Fibroblast of skin of back (primary cell): Measurements from ENCODE around the gene CDK6.

ENCODE experiments used
- DNase-seq: peaks from one replicate; pipeline ENCODE4 v3.0.0-alpha.2; 2013

The CDK6 gene

DNA sequence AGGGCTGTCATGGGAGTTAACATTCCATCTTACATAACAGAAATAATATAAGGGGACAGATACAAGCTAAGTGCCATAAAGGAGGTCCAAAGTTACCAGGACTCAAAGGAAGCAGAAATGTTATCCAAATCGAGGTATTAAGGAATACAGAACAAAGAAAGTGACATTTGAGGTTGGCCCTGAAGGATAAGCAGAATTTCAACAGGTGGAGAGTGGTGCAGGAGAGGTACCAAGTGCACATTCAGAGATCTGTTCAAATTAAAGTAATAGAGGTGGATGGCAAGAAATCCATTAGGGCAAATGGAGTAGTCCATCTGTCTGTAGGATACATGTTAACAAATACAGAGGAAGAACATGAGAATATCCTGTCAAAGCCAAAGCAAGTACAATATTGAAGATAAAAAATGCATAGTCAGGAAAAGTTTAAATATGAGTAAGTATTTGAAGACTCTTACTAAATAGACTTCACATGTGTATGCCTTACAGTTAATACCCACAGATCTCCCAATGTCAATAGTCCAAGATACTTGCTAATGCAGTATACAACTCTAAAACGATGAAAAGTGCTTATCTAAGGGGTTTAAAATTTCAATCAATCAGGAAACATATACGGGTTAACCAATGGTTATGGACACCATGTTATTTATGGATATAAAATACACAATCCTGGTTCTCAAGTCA lies 10.0 kb downstream of the CDK6 start:
- no peak for DNase-seq

DNA sequence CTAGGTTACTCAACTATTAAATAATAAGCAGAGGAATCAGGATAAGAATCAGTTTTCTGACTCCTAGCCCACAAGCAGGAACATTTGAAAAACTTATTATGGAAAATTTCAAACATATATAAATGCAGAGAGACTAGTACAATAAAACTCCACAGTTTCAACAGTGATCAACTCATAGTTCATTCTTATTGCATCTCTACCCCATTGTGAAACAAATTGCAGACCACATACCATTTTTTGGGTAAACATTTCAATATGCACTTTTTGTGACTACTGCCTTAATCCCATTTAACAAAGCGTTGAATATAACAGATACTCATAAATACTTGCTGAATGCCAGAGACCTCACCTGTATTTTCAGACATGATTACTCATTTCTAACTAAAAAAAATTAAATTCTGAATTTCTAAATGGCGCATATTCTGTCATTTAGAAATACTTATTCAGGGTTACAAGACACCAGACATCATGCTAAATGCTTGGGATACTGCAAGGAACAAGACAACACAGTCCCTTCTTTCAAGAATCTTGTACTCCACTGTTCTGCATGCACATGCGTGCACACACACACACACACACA lies 11.4 kb downstream of the CDK6 start:
- no peak for DNase-seq

DNA sequence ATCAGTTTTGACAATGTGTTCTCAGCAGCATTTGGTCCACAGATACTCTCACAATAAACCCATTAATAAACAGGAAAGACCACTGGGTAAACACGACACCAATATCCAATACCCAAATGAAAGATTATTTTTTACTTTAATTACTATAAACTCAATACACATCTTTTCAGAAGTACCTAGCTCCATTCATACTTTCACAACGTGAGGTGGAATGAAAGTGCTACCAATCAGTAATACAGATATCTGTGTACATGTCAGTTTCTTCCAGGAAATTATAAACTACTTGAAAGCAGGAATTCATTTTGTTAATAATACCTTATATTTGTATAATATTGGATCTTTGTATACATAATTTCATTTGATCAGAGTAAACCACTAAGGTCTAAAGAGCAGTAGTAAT lies 11.9 kb downstream of the CDK6 start:
- DNase-seq, result no peak

DNA sequence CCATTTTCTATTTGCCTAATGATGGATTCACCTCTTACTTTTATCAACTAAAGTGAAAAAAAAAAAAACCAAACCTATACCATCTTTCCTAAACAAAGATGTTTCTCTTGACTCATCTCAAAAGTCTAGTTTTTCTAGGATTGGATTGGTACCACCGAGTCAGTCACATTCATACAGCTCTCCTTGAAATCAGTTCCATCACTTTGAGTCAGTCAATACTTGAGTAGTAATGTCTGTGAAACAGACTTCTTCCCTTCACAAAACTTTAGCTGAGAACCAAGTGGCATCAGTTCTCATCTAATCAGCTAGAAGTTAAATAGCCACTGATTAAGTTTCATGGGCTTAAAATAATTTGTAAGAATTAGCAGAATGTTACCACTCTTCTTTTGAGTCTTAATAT lies 13.3 kb downstream of the CDK6 start:
- no peak for DNase-seq

DNA sequence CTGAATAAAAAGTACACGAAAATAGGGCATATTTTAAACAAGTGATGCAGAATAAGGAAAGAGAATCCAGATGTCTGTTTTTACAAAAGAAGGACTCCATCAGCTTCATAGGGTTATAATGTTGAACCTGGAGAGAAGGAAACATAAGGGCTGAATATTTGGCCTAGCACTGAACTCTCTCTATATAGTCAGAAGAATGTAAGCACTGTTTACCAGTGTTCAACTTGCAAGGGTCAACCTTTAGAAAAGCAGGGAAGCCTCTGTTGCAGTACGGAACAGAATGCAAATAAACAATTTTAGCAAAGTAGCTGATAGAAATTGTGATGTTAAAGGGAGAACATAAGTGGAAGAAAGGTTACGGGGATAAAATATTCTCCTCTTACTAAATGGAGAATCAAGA lies 16.2 kb downstream of the CDK6 start:
- no peak for DNase-seq

DNA sequence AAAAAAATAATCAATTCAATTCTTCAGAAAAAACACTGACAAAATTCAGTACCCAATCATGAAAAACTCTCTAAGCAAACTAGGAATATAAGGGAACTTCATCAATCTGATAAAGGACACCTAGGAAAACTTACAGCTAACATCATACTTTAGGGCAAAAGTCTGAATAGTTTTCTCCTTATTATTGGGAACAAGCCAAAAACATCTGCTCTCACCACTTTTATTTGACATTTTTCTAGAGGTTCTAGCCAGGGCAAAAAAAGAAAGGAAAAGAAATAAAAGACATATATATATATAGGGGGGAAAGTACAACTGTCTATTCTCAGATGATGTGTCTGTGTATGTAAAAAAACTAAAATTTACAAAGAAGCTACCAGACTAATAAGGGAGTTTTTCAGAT lies 19.0 kb downstream of the CDK6 start:
- no peak for DNase-seq

DNA sequence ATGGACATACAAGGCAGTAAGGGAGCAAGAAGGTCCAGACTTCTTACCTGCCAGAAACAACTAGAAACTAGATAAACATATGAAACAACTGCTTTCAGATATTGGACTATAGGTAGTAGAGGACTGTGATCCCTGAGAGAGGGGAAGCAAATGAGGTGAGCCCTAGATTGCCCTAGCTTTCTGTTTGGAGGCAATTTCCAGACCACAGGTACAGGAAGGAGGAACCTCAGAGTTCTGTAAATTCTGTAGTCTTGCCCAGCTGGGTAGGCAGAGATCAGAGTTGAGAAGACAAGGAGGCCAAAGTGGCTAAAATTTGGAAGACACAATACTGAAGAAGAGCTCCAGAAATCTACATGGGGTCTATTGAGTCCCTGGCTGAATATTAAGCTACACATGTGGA lies 21.0 kb downstream of the CDK6 start:
- no peak for DNase-seq

DNA sequence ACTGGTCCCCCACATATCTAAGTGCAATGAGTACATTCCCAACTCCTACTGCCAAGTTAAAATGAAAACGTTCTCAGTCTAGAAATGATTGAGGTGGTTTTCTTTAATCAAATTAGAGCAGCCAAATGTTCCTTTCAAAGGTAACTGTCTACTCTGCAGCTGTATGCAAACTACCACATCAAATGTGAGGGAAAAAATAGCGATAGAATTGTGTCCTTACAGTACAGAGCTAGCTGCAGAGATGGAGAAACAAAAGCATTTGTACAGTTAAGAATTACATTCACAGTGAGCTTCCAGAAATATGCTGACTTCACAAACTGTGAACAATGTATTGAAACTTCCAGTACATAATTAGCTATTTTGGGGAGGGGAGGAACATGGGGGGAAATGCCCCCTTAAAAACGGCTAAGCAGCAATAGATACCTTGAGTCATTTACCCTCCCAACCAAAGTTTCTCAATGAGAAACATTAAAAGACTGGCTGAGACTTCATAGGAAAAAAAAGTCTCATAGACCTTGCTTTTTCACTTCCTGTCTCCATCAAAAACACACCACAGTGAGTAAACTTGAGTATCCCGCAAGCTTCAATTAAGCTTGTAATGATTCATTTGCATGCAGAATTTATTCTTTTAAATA lies 22.9 kb downstream of the CDK6 start:
- peak; percentile 38 for DNase-seq

DNA sequence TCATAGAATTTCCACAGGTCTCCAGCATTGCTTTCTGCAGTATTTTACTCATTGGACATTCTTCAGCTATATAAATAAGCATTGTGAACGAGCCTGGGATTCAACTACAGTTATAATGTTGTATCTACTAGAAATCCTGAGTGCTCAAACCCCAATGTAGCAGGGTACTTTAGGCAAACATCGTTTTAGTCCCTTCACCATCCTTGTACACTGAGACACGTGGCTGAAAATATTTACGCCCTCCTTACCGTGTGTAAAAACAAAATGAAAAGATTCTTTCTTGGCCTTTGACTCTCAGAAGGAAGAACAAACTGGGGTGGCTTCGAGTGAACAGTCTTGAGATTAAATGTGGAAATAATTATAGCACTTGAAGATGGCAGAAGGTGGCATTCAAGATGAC lies 25.2 kb downstream of the CDK6 start:
- DNase-seq, result no peak

DNA sequence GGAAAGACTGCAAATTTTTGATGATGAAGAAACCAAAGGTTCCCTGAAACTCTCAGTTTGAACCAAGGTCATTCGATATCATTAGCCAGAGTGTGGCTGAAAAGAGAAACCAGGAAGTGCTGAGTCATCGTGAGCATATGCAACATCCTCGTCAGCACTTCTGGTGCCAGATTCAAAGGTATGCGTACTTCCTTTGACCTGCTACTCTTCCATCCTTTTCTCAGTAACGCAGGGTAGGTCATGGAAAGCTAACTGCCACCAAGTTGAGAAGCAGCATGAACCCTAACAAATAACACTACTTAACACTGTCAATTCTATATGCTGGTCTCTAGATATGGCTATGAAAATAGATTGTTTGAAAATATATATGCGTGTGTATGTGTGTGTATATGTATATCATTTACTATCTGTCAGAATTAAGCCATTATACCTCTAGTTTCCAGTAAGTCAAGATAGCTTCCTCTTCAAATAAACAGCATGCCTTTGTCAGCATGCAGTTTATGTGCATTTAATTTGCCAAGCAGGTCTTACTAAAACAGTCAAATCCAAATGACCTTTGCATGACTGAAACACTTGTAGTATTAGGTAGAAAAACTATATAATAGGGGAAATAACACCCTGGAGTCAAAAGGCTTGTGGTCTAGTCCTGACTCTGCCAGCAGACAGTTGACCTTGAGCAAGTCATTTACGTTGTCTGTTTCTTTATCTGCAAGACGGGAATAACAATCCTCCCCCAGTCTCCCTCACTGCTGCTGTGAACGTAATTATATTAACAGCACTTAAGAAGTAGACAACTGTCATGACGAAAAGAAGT lies 26.4 kb downstream of the CDK6 start:
- DNase-seq, result peak; percentile 88

DNA sequence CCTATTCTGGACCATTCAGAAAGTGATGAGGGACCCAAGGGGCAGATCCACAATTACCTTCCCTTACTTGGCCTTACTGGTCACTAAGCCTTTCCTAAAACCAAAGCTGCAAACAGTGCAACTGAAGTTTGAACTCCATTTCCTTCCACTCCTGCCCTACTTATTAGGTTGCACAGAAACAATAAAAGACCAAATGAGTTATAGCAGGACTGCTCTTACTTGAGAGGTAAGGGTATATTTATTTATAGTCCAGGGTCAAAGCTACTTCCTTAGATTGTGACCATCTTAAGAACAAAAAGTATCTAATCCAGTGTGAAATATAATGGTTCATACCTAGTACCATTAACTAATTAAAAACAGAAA lies 27.0 kb downstream of the CDK6 start:
- DNase-seq, result no peak

DNA sequence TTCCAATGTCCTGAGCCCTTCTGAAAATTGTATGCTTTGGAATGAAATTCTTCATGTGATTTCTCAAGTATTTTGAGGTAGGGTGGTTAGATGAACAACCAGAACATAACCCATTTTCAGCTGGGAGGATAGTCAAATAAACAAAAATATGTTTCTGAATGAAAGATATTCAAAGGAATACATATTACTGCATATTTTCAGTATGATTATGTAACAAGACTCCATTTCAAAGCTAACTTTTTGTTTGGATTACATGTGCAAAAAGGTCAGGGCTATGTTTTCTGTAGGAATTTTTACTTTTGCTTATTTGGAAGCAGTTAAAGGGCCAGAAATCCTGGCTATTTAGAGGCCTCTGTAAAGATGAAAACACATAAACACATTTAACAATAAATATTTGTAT lies 27.7 kb downstream of the CDK6 start:
- DNase-seq, result no peak

DNA sequence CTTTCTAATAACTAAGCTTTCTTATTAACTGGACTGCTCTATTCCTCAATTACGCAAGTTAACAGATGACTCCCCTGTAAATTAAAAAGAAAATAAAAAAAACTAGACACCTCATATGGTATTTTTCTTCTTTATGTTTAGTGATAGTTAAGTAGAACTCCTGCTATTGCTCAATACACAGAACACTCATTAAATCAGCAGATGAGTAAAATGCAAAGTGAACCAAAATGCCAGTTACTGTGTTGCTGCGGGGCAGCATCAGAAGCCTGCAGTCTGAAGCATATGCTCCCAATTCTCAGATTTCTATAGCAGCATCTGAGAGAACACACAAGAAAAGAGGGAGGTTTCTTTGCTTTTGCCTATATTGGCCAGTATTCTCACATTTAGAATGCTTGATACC lies 28.4 kb downstream of the CDK6 start:
- no peak for DNase-seq

DNA sequence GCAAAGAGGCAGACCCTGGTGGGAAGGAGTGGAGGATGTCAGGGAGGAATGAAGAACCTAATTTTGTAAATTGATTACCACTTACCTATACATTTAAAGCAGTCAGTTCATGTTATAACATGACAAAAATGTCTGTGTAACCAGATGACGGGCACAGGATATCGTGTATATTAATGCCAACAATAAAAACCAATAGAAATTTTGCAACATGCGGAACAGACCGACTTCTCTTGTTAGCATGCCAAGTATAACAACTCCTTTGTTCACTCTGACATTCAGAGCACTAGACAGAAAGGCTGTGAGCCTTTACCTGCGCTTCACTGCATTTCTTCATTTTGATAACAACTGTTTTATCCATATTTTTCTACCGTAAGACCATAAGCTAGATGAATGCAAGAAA lies 29.9 kb downstream of the CDK6 start:
- DNase-seq, result no peak

DNA sequence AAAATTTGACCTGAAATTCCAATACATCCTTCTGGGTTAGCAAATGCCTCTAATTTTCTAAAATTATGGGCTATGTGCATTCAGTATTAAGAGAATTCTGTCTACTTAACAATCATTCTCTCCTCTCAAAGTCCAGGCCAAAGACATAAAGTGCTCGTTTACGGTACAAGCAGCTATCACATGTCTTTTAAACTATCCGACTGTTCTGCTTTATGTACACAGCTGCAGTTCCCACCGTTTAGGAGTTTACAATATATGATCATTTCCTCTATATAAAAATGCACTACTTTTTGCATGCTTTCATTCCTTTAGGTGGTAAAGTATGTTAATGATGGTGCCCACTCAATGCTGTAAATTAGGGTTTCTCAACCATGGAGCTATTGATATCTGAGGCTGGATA lies 34.0 kb downstream of the CDK6 start:
- DNase-seq, result no peak

DNA sequence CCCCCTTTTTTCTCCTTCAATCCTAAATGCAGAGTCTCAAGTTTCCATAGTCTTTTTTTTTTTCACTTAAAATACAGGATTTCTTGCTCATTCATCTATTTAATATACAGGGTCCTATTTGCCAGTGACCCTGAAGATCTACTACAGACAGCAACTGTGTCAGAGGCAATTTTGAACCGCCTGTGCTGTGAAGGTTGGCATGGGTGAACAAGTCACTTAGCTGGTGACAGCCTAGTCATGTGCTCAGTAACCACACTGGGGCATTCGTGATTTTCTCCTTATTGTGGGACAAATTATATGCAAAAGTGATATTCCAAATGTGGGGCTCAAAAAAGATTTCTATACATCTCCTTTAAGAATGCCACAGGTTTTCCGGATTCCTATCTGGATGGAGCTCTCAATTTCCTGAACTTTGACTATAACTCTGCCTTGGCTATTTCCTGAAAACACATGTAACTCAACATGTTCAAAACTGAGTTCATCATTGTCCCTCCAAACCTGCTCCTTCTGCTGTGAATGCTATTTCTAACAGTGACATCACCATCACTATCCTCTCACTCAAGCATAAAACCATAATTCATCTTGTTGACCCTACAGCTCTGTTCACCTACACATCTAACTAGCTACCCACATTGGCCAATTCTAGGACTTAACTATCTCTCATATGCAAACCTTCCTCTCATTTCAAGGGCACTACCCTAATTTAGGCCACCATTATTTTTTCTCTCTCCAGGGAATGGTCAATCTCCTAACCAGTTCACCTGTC lies 36.7 kb downstream of the CDK6 start:
- no peak for DNase-seq

DNA sequence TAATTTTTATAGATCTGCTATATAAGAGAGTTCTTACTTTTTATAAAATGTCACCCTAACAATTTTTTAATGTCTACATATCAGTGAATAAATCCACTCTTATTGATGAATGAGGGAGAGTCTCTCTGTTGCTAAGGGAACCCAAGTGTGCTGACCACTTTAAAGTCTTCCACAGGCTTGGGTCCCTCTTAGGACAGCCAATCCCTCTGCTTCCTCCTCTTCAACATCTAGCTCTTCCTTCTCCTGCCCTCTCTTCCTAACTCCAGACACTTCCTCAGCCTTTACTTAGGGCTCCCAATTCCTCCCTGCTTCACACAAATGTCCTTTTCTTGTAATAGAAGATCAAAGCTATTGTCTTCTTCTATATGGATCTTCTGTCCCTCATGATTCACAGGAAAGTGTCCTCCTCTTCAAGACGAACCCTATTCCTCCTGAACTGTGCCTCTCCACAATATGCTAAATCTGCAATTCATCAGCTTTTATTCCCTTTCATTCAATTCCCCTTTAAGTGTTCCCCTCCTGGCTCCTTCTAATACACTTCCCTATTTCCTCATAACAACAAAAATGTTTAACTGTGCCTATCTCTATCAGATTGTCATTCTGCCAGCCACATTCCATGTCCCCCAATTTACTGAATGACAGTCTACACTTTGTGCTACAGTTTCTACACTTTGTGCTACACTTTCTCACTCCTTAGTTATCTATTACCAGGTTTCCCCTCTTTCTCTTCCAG lies 37.7 kb downstream of the CDK6 start:
- DNase-seq, result no peak

DNA sequence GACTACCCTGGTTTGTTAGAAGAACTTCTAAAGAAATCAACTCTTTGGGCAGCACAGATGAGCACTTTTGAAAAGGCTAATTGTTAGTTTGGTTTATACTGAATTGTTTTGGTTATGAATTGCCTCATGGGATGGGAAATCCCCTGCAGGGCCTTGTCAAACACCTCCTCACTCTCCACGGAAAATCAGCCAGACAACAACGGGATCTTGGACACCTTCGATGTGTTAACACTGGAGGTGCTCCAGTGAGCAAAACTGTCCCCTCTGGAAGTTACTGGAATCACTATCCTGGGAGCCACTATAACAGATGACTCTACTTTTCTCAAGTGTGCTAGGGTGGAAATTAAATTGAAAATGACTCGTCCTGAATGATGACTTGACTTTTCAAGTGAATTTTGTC lies 38.7 kb downstream of the CDK6 start:
- peak; percentile 42 for DNase-seq

DNA sequence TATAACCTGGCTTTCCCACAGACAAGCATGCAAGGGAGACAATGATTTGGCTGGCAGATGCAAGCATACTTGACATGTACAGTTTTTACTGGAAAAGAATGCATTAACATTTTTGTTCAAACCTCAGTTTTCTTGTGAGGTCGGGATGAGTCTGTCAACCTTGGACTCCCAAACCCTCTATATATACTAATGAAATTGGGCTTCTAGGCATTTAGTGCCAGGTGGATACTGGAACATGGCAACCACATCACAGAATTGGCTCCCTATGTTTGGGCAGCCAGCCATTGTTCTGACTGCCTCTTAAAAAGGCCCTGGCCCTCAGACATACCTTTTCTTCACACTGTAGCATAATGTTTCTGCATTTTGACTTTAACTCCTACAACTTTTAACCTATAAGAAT lies 39.1 kb downstream of the CDK6 start:
- DNase-seq, result peak; percentile 49

DNA sequence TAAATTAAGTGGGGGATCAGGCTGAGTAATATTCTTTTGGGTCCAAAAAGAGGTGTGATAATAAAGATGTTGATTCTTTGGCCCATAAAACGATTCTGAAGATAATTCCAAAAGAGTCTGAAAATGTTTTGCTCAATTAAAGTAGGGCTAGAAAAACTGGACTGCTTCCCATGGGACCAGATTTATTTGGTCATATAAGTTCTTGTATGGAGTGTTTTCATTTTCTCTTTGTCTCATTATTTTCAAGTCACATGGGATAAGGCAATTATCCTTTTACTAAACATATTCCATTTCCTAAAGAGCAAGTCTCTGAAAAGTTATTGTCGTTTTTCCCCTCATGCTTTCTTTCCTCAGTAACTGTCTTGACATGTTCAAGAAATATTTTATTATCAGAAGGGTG lies 41.5 kb downstream of the CDK6 start:
- no peak for DNase-seq

DNA sequence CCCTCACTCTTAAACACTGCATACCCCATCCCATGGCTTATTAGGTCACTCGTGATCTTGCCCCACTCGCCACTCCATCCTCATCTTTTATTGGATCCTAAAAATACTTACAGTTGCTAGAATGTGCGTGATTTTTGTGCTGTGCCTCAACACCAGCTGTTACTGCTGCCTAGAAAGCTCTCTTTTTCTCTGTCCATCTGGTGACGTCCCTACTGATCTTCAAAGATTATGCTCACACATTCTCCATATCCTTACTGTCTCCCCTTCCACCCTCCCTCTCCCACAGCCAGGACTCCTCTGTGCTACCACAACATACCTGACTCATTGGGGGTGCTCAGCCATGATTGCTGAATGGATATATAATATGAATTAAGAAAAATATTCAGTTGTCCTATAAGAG lies 42.0 kb downstream of the CDK6 start:
- no peak for DNase-seq

DNA sequence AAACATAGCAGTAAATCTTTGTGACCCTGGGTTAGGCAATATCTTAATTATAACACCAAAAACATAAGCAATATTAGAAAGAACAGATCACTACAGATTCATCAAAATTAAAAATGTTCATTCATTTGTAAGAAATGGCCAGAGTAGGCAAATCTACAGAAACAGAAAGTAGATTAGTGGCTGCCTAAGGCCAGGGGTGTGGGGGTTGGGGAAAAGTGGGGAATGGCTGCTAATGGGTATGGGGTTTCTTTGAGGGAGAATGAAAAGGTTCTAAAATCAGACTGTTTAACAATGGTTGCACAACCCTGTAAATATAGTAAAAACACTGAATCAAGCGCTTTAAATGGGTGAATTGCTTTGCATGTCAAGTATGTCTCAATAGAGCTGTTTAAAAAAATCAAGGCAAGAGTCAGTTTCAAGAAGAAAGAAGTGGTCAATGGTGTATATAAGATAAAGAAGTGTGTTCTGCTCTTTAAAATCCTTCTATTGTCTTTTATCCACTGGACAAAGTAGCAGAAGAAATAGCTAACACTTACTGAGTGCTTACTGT lies 42.6 kb downstream of the CDK6 start:
- DNase-seq, result no peak
